Embryonic facial prominence (tissue), 1 donor: ENCODE results near the gene U2AF2.

ENCODE experiments used
- DNase-seq: peaks from one replicate; pipeline ENCODE4 v3.0.0-alpha.2; 2016; ENCODE audit errors: extremely low spot score

The U2AF2 gene

GRCh38 chr19:55656988-55657747 is 2.3 kb downstream of the U2AF2 start:
- no peak for DNase-seq

- no peak for DNase-seq
Observed at GRCh38 chr19:55658846-55659459, 4.1 kb downstream of the U2AF2 start.

- no peak for DNase-seq
Observed at GRCh38 chr19:55659822-55660221, 5.0 kb downstream of the U2AF2 start.

- DNase-seq = no peak
Observed at GRCh38 chr19:55660404-55660803, 5.6 kb downstream of the U2AF2 start.

- DNase-seq = no peak
Observed at GRCh38 chr19:55660991-55661390, 6.2 kb downstream of the U2AF2 start.

- DNase-seq = no peak
Observed at GRCh38 chr19:55661826-55662225, 7.0 kb downstream of the U2AF2 start.

- no peak for DNase-seq
Observed at GRCh38 chr19:55663846-55664536, 9.2 kb downstream of the U2AF2 start.

- no peak for DNase-seq
Observed at GRCh38 chr19:55666343-55667005, 11.6 kb downstream of the U2AF2 start.

- no peak for DNase-seq
Observed at GRCh38 chr19:55667006-55667381, 12.2 kb downstream of the U2AF2 start.

- DNase-seq = no peak
Observed at GRCh38 chr19:55667511-55667910, 12.7 kb downstream of the U2AF2 start.

- DNase-seq = no peak
Observed at GRCh38 chr19:55667958-55668357, 13.1 kb downstream of the U2AF2 start.

- no peak for DNase-seq
Observed at GRCh38 chr19:55668603-55669348, 13.9 kb downstream of the U2AF2 start.

GRCh38 chr19:55669418-55670279 is 14.8 kb downstream of the U2AF2 start:
- DNase-seq = no peak

- no peak for DNase-seq
Observed at GRCh38 chr19:55670280-55671053, 15.6 kb downstream of the U2AF2 start.

GRCh38 chr19:55671054-55671378 is 16.2 kb downstream of the U2AF2 start:
- DNase-seq = no peak

GRCh38 chr19:55672418-55672817 is 17.6 kb downstream of the U2AF2 start:
- DNase-seq = no peak

- no peak for DNase-seq
Observed at GRCh38 chr19:55673465-55673864, 18.6 kb downstream of the U2AF2 start.

GRCh38 chr19:55673889-55674288 is 19.1 kb downstream of the U2AF2 start:
- DNase-seq = no peak

- no peak for DNase-seq
Observed at GRCh38 chr19:55674459-55674840, 19.6 kb downstream of the U2AF2 start.
